HCT116 (cell line): ENCODE results near the gene ROBO1. TPM values are rescaled to one million over a fixed set of nuclear protein-coding genes. Genes with fewer than 3 reads are reported as not detected.

Experiments
- ATAC-seq: fragments of 200-7000 bp; cut with Tn5 transposase; 2 replicates; pipeline ENCODE4 v1.9.1; 2020; ENCODE audit warnings: mild to moderate bottlenecking, moderate library complexity
- BruUV-seq: library from RNA; stranded (reverse); fragments of 400-500 nt; replicated peaks from 2 replicates; lab custom pipeline; 2021; lab: Mats Ljungman, UMichigan
- CTCF ChIA-PET: fragments of 300-600 bp; sonication (Branson Sonifier 250); formaldehyde crosslinking; loops from one replicate; lab custom pipeline; 2021; ENCODE audit warnings: antibody characterized with exemption; lab: Charles Lee
- POLR2A ChIA-PET: fragments of 300-600, 350-600 bp; sonication (Branson Sonifier 250); formaldehyde crosslinking; loops from one replicate; lab custom pipeline; 2021; ENCODE audit warnings: antibody characterized with exemption; lab: Charles Lee
- RAD21 ChIA-PET, 2 experiments: fragments of 300-600 bp; sonication (Branson Sonifier 250); formaldehyde crosslinking; loops; one replicate each; lab custom pipeline; 2023; ENCODE audit warnings: low total read pairs in 2 of 2; ENCODE audit not compliant: uncharacterized antibody in 2 of 2, unreplicated experiment in 2 of 2, low non-redundant PET in 1 of 2; lab: Charles Lee
- DNase-seq: peaks from one replicate; pipeline ENCODE4 v3.0.0-alpha.2; 2010; ENCODE audit warnings: low read depth, low spot score
- H2AFZ ChIP-seq: fragments of 200-600 bp; shearing (Covaris generic), sonication (generic); 2 replicates; pipeline ENCODE4 v1.6.1; 2017; ENCODE audit warnings: low read depth, mixed run types, mixed read lengths, antibody characterized with exemption, low read length; ENCODE audit not compliant: poor library complexity, severe bottlenecking
- H3K27ac ChIP-seq: 2 replicates; pipeline ENCODE4 v1.5.1; 2012; ENCODE audit warnings: low read depth, low read length
- H3K27me3 ChIP-seq: fragments of 200-600 bp; sonication (generic); 2 replicates; pipeline ENCODE4 v1.6.1; 2016; ENCODE audit warnings: mixed run types, low read length, mixed read lengths; ENCODE audit not compliant: insufficient read depth
- H3K36me3 ChIP-seq, 2 experiments: fragments of 200-500 bp in 1 of 2; fragments of 200-600 bp in 1 of 2; sonication (Bioruptor generic) in 1 of 2; sonication (generic) in 1 of 2; 2 replicates each; pipeline versions ENCODE4 v1.5.1 to v1.6.1; 2014 to 2016; ENCODE audit warnings: low read length in 2 of 2, inconsistent platforms in 1 of 2, mixed read lengths in 1 of 2, mixed run types in 1 of 2; ENCODE audit not compliant: insufficient read depth in 2 of 2, control insufficient read depth in 1 of 2
- H3K4me1 ChIP-seq, 2 experiments: fragments of 200-600 bp in 1 of 2; sonication (generic) in 1 of 2; 2 replicates each; pipeline versions ENCODE4 v1.5.1 to v1.6.1; 2012 to 2017; ENCODE audit warnings: low read length in 2 of 2, inconsistent platforms in 1 of 2, mild to moderate bottlenecking in 1 of 2, mixed read lengths in 1 of 2, mixed run types in 1 of 2, moderate library complexity in 1 of 2; ENCODE audit not compliant: insufficient read depth in 2 of 2, control insufficient read depth in 1 of 2
- H3K4me2 ChIP-seq: fragments of 200-600 bp; sonication (generic); 2 replicates; pipeline ENCODE4 v1.6.1; 2017; ENCODE audit warnings: mixed run types, low read length, mixed read lengths
- H3K4me3 ChIP-seq, 2 experiments: fragments of 200-600 bp in 1 of 2; sonication (generic) in 1 of 2; replicated peaks in 1 of 2; 2 replicates each; pipeline ENCODE4 v1.5.1; 2011 to 2016; ENCODE audit warnings: low read length in 2 of 2, control low read depth in 1 of 2, low read depth in 1 of 2, mild to moderate bottlenecking in 1 of 2, mixed read lengths in 1 of 2, mixed run types in 1 of 2
- H3K79me2 ChIP-seq: fragments of 200-600 bp; sonication (generic); 2 replicates; pipeline ENCODE4 v1.6.1; 2017; ENCODE audit warnings: mild to moderate bottlenecking, mixed run types, low read length, moderate library complexity, mixed read lengths; ENCODE audit not compliant: insufficient read depth
- H3K9ac ChIP-seq: fragments of 200-600 bp; sonication (generic); 2 replicates; pipeline ENCODE4 v1.6.1; 2016; ENCODE audit warnings: low read length, mixed read lengths
- H3K9me2 ChIP-seq: fragments of 200-600 bp; sonication (generic), shearing (Covaris generic); 2 replicates; pipeline ENCODE4 v1.6.1; 2017; ENCODE audit warnings: mixed run types, mild to moderate bottlenecking, moderate library complexity; ENCODE audit not compliant: insufficient read depth
- H3K9me3 ChIP-seq, 2 experiments: fragments of 200-500 bp in 1 of 2; fragments of 200-600 bp in 1 of 2; sonication (Bioruptor generic) in 1 of 2; sonication (generic) in 1 of 2; 2 replicates each; pipeline ENCODE4 v1.6.1; 2014 to 2017; ENCODE audit warnings: low read length in 2 of 2, mixed read lengths in 2 of 2, inconsistent platforms in 1 of 2, low read depth in 1 of 2, mild to moderate bottlenecking in 1 of 2, mixed run types in 1 of 2, moderate library complexity in 1 of 2; ENCODE audit not compliant: control insufficient read depth in 1 of 2, insufficient read depth in 1 of 2
- H4K20me1 ChIP-seq: fragments of 200-600 bp; sonication (generic), shearing (Covaris generic); 2 replicates; pipeline ENCODE4 v1.6.1; 2017; ENCODE audit warnings: mixed run types, mild to moderate bottlenecking, moderate library complexity; ENCODE audit not compliant: insufficient read depth
- CBX3 ChIP-seq: IDR thresholded peaks from 2 replicates; pipeline ENCODE4 v1.6.1; 2012; ENCODE audit warnings: low read depth
- EGR1 ChIP-seq: IDR thresholded peaks from 2 replicates; pipeline ENCODE4 v1.6.1; 2012; ENCODE audit warnings: low read depth
- ELF1 ChIP-seq: IDR thresholded peaks from 2 replicates; pipeline ENCODE4 v1.6.1; 2012; ENCODE audit warnings: low read depth, borderline replicate concordance
- EZH2phosphoT487 ChIP-seq: fragments of 200-600 bp; IDR thresholded peaks from 2 replicates; pipeline ENCODE4 v1.6.1; 2018; ENCODE audit warnings: antibody characterized with exemption, borderline replicate concordance
- REST ChIP-seq: IDR thresholded peaks from 2 replicates; pipeline ENCODE4 v1.6.1; 2012; ENCODE audit warnings: low read depth
- SIN3A ChIP-seq: IDR thresholded peaks from 2 replicates; pipeline ENCODE4 v1.6.1; 2012; ENCODE audit warnings: low read depth
- SRF ChIP-seq: IDR thresholded peaks from 2 replicates; pipeline ENCODE4 v1.6.1; 2012; ENCODE audit warnings: low read depth
- TCF7L2 ChIP-seq: IDR thresholded peaks from 2 replicates; pipeline ENCODE4 v1.7.0; 2011; ENCODE audit warnings: borderline replicate concordance, inconsistent platforms; ENCODE audit not compliant: insufficient read depth, insufficient read length; ENCODE audit errors: extremely low read depth
- ZBTB33 ChIP-seq: IDR thresholded peaks from 2 replicates; pipeline ENCODE4 v1.6.1; 2011; ENCODE audit warnings: mild to moderate bottlenecking, low read length, moderate library complexity; ENCODE audit not compliant: insufficient replicate concordance; ENCODE audit errors: extremely low read depth
- intact Hi-C: fragments of 100-400 bp; cut with micrococcal nuclease; formaldehyde crosslinking; loops from 2 replicates; pipeline ENCODE4 v1.10.0; 2022
- total RNA-seq: library from RNA; stranded (reverse); gene quantifications from one replicate; pipeline ENCODE4 v1.2.1, GENCODE V29; 2021; ENCODE audit not compliant: unreplicated experiment

Gene ROBO1
- total RNA-seq, 1 experiment from 2014 or later: 0.27 TPM

- POLR2A ChIA-PET: no interaction called here
- no peak overlapping the region for H3K4me2 ChIP-seq
Measured at GRCh38 chr3:78838362-78838761, 929.4 kb downstream of the ROBO1 start.

GRCh38 chr3:78834910-78835309, 932.9 kb downstream of the ROBO1 start:
- RAD21 ChIA-PET: no interaction called here
- no peaks in the 10 kb centered on the region for H3K9me2 ChIP-seq
- H3K9me3 ChIP-seq: peaks cover 7 to 33% of the 10 kb centered on the region in 2 experiments; a peak in 2 of 4 replicates
- no peaks in the 10 kb centered on the region for H3K79me2 ChIP-seq
- no peak overlapping the region for H2AFZ ChIP-seq
- intact Hi-C loops: no loop called here
- POLR2A ChIA-PET: no interaction called here
- CTCF ChIA-PET: no interaction called here
- H3K27me3 ChIP-seq: no peaks in the 10 kb centered on the region
- H4K20me1 ChIP-seq: no peaks in the 10 kb centered on the region
- no peak for ATAC-seq
- H3K4me2 ChIP-seq: no peak overlapping the region
- H3K9ac ChIP-seq: no peak overlapping the region
- TF ChIP-seq ZBTB33 (no peak), CBX3 (no peak), REST (no peak), SIN3A (no peak), TCF7L2 (no peak), EZH2phosphoT487 (no peak), ELF1 (no peak), EGR1 (no peak), SRF (no peak)
- TF ChIP-seq, all 23 proteins: peak for 0
- no peak for DNase-seq
- no peak overlapping the region for H3K27ac ChIP-seq
- BruUV-seq: no TSS peak
- no peak overlapping the region for H3K4me3 ChIP-seq
- no peaks in the 10 kb centered on the region for H3K4me1 ChIP-seq
- H3K36me3 ChIP-seq: no peaks in the 10 kb centered on the region

More at GRCh38 chr3:78838362-78838761, 929.4 kb downstream of the ROBO1 start:
- Histone ChIP-seq H3K4me1 (no peaks in the 10 kb centered on the region), H3K9ac (no peak overlapping the region), H3K79me2 (no peaks in the 10 kb centered on the region), H3K27ac (no peak overlapping the region), H3K9me3 (peaks cover 0 to 32% of the 10 kb centered on the region in 2 experiments; a peak in 2 of 4 replicates), H3K9me2 (no peaks in the 10 kb centered on the region), H2AFZ (no peak overlapping the region), H3K4me3 (no peak overlapping the region), H4K20me1 (no peaks in the 10 kb centered on the region), H3K36me3 (no peaks in the 10 kb centered on the region), H3K27me3 (no peaks in the 10 kb centered on the region)
- TF ChIP-seq SRF: no peak
- TF ChIP-seq EGR1: no peak
- CTCF ChIA-PET: no interaction called here
- intact Hi-C loops: no loop called here
- RAD21 ChIA-PET: no interaction called here
- ATAC-seq: no peak
- no peak for DNase-seq
- BruUV-seq: no TSS peak
